ENCODE results near the gene LIN28B.

Gene LIN28B

GRCh38 chr6:105014448-105014847, 57.5 kb downstream of the LIN28B start:
- CTCF ChIA-PET: interaction anchor here (0.9 kb wide), 1 partner anchor 9 kb away, joined by 3 read pairs; no protein-coding TSS in a partner anchor
- DNase-seq (ENCODE audit: extremely low spot score): no peak
- TF ChIP-seq, protein P1, sequence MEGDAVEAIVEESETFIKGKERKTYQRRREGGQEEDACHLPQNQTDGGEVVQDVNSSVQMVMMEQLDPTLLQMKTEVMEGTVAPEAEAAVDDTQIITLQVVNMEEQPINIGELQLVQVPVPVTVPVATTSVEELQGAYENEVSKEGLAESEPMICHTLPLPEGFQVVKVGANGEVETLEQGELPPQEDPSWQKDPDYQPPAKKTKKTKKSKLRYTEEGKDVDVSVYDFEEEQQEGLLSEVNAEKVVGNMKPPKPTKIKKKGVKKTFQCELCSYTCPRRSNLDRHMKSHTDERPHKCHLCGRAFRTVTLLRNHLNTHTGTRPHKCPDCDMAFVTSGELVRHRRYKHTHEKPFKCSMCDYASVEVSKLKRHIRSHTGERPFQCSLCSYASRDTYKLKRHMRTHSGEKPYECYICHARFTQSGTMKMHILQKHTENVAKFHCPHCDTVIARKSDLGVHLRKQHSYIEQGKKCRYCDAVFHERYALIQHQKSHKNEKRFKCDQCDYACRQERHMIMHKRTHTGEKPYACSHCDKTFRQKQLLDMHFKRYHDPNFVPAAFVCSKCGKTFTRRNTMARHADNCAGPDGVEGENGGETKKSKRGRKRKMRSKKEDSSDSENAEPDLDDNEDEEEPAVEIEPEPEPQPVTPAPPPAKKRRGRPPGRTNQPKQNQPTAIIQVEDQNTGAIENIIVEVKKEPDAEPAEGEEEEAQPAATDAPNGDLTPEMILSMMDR (IDR thresholded peaks at IDR 0.05; ENCODE audit: control extremely low read depth, extremely low read depth, low read depth, missing control alignments): no peak
- POLR2A ChIA-PET: no interaction called here

- CTCF ChIA-PET: no interaction called here
- no peak for DNase-seq (ENCODE audit: extremely low spot score)
- POLR2A ChIA-PET: no interaction called here
- TF ChIP-seq, protein P1 (IDR thresholded peaks at IDR 0.05; ENCODE audit: control extremely low read depth, extremely low read depth, low read depth, missing control alignments): no peak
Measured at GRCh38 chr6:105014954-105015353, 58.0 kb downstream of the LIN28B start.

DNA sequence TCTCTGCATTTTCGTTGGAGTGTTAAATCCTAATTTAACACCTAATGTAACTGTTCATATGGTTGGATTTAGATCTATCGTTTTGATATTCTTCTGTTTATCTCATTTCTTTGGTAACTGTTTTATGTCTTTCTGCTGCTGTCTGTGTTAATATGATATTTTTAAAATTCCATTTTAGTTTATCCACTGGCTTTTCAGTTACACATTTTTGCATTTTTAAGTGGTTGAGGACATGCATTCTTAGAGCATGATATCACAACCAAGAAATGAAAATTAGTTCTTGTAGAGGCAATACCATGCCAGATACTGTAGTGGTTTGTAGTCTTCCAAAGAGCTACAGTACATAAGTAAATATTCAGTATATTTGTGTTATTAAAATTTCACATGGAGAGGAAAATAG, 58.6 kb downstream of the LIN28B start:
- DNase-seq (ENCODE audit: extremely low spot score): no peak
- POLR2A ChIA-PET: no interaction called here
- TF ChIP-seq, protein P1 (IDR thresholded peaks at IDR 0.05; ENCODE audit: control extremely low read depth, extremely low read depth, low read depth, missing control alignments): no peak
- CTCF ChIA-PET: interaction anchor here (0.6 to 1.2 kb wide), 2 partner anchors 11 to 27 kb away, joined by 3 read pairs; no protein-coding TSS in a partner anchor

DNA sequence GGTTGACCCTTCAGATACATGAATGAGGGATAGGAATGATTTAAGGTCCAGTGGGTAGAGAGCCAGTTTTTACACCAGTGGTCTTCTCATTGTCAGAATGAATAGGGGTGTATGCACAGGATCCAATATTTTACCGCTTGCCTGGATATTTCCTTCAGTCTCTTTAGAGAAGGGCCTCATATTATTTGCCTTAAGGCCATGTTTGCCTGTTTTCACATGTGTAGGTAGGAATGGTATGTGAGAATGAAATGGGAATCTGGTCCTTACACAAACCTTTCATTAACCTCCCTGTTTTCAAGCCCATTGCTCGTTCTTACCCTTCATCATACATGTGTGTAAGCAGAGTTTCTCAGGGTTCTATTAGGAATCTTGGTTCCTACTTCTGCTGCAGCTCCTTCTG, 62.4 kb downstream of the LIN28B start:
- TF ChIP-seq, protein P1 (IDR thresholded peaks at IDR 0.05; ENCODE audit: control extremely low read depth, extremely low read depth, low read depth, missing control alignments): no peak
- POLR2A ChIA-PET: no interaction called here
- CTCF ChIA-PET: no interaction called here
- no peak for DNase-seq (ENCODE audit: extremely low spot score)

- TF ChIP-seq, protein P1 (IDR thresholded peaks at IDR 0.05; ENCODE audit: control extremely low read depth, extremely low read depth, low read depth, missing control alignments): no peak
- DNase-seq (ENCODE audit: extremely low spot score): no peak
- POLR2A ChIA-PET: no interaction called here
- CTCF ChIA-PET: no interaction called here
Measured at GRCh38 chr6:105021399-105021798, 64.5 kb downstream of the LIN28B start.

- POLR2A ChIA-PET: no interaction called here
- CTCF ChIA-PET: no interaction called here
Measured at GRCh38 chr6:105022416-105022815, 65.5 kb downstream of the LIN28B start.

More at GRCh38 chr6:105022416-105022815, 65.5 kb downstream of the LIN28B start:
- TF ChIP-seq, protein P1 (IDR thresholded peaks at IDR 0.05; ENCODE audit: control extremely low read depth, extremely low read depth, low read depth, missing control alignments): no peak
- DNase-seq (ENCODE audit: extremely low spot score): no peak

Measured in GM10248 (cell line).